GM18517 (cell line): Measurements from ENCODE around the gene PTPN1.

Experiments used
- ATAC-seq: cut with Tn5 transposase; IDR thresholded peaks from one replicate; pipeline ENCODE4 v1.9.1; 2021; ENCODE audit warnings: mild to moderate bottlenecking, moderate library complexity; ENCODE audit not compliant: unreplicated experiment

Gene PTPN1

DNA sequence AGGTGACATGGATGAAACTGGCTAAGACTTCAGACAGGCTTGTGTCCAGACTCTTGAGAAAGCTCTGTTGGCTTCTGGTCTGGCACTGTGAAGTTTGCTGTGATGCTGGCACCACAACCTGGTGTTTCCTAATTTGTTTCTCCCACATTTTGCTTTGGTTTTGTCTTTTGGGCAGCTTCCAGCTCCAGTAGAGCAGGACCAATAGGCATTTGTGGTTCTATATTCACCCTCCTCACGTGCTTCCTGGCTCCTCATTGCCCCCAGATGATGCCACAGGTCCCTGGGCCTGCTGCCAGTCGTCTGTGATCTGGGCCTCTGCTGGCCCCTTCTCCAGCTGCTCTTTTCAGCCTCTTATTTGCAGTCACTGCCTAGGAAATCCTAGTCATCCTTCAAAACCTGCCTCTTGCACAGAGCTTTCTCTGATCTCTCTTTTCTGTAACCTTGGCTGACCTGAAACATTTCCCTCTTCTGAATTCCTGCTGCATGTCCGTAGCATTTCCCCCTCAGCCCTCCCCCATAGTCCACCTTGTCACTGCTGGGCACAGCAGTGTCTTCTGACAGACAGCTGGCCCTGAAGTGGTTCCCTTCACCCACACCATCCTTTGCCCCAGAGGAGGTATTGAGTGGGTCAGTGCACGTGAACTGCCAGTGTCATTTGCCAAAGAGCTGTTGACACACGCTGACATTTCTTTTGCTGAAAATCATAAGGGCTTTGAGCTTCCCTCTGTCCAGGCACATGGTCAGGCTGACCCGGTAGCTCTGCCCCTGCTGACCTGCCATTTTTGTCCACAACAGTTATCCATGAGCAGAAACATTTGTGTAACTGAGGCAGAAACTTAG is 63.0 kb downstream of the PTPN1 start:
- ATAC-seq = no peak

- no peak for ATAC-seq
These were observed 63.9 kb downstream of the PTPN1 start for GRCh38 chr20:50574108-50574507.

DNA sequence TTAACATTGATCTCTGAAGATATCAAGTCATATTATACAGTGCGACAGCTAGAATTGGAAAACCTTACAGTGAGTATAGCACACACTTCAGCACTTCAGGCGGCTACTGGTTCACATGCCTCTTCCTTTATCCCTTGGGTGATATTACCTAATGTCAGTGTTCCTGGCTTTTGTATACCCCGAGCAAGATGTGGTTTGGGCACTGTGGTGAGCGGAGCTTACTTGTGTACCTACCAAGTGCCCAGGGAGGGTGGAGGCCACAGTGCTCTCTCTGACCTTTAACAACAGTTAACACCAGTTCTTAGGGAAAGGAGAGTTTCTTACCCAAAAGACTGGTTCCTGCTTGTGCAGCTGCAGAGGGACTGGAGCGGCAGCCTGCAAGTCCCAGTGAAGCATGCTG is 64.4 kb downstream of the PTPN1 start:
- ATAC-seq = no peak

- no peak for ATAC-seq
These were observed 65.9 kb downstream of the PTPN1 start for GRCh38 chr20:50575865-50576720.

DNA sequence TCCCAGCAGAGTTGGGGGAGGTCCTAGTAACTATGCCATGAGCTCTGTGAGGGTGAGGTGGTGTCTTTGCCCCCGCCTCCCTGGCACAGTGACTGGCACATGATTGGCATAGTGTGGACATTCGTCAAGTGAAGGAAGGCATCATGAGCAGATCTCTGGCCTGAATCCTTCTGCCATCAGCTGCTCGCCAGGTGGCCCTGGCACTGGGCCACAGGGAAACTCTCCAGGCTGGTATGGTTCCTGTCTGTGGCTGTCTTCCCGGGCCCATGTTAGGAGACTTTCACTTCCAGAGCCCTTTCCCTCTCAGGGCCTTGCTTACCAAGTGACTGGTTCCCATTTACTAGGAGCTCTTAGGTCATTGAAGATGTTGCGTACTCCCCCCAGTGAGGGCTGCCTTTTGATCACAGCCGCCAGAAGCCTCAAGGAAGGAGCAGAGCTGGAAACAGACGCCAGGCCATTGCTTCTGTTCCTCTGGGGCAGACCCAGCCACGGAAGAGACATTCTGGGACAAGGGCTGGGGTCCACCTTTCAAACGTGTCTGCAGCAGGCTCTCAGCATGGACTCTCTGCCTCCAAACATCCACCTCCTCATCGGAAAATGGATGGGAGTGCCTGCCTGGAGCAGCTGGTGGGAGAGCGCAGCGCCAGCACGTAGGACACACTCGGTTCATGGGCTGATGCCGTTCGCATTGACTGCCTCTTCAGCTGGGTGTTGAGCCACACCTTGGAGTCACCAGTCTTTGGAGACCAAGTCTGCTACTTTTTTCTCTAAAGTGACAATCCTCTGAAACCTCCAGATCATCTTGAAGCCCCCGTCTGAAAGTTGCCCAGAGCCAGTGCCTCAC is 67.2 kb downstream of the PTPN1 start:
- ATAC-seq = no peak

DNA sequence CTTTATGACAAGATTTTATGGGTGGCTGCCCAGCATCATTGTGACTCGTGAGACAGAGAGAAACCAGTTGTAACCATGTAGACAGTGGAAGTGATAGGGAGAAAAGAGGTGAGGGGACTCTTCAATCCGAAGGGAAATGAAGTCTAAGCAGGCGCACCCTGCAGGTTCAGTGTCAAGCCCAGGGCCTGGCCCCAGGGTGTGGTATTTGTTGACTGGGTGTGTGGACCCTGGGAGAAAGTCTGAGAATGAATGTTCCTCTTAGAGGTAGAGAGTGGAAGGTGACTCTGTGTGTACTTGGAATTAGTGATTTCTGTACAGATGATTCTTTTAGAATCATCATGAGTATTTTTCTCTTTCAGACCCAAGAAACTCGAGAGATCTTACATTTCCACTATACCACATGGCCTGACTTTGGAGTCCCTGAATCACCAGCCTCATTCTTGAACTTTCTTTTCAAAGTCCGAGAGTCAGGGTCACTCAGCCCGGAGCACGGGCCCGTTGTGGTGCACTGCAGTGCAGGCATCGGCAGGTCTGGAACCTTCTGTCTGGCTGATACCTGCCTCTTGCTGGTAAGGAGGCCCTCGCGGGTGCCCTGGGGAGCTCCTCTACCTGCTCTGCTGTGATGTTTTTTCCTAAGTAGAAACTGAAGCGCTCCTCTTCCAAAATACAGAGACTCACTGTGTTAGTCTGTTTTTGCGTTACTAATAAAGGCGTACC is 68.0 kb downstream of the PTPN1 start:
- ATAC-seq = no peak

- no peak for ATAC-seq
These were observed 68.6 kb downstream of the PTPN1 start for GRCh38 chr20:50578778-50579165.

DNA sequence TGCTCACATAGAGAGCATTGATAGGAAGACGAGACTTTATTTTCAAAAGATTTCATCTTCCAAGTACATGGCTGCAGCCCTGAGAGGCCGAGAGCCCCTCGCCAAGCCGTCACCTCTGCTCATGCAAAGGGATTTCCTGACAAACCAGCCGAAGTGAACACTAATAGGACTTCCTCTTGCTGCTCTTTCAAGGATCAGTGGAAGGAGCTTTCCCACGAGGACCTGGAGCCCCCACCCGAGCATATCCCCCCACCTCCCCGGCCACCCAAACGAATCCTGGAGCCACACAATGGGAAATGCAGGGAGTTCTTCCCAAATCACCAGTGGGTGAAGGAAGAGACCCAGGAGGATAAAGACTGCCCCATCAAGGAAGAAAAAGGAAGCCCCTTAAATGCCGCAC is 69.3 kb downstream of the PTPN1 start:
- ATAC-seq = no peak

- ATAC-seq = no peak
These were observed 70.0 kb downstream of the PTPN1 start for GRCh38 chr20:50580016-50580747.

DNA sequence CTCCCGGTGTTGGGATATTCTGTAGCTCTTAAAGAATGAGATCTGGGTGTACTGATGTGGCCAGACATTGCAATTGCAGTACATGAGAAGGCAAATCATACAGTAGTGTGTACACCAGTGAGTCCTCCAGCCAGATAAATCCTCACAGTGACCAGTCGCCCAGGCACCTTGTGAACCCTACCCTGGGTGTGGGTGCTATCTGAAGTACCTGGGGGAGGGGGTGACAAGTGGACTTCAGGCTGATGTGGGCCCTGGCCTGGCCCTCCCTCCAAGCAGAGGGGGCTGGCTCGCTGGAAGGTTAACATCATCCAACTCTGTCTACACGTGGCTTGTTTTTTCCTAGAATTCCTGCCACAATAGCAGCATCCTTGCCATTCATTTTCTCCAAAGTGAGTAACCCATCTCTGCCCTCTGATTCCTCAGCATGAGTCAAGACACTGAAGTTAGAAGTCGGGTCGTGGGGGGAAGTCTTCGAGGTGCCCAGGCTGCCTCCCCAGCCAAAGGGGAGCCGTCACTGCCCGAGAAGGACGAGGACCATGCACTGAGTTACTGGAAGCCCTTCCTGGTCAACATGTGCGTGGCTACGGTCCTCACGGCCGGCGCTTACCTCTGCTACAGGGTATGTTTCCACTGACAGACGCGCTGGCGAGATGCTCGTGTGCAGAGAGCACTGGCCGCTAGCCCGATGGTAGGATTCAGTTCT is 70.8 kb downstream of the PTPN1 start:
- no peak for ATAC-seq

DNA sequence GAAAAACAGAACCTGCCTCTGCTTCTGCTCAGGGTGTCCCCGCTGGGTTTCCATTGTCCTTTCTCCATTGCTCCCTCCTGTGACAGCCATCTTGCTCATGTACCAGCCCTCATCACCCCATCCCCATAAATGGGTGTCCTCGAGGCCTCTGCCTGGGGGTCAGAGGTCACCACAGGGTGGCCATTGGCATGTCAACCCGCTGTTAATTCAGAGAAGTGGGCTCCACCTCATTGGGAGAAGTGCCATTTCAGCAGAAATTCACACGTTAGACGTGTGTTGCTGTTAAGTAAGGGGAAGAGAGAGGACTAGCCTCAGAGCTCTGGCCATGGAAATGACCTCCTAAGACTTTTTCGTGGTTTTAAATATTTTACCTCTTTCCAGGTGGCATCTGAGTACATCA is 71.9 kb downstream of the PTPN1 start:
- no peak for ATAC-seq

DNA sequence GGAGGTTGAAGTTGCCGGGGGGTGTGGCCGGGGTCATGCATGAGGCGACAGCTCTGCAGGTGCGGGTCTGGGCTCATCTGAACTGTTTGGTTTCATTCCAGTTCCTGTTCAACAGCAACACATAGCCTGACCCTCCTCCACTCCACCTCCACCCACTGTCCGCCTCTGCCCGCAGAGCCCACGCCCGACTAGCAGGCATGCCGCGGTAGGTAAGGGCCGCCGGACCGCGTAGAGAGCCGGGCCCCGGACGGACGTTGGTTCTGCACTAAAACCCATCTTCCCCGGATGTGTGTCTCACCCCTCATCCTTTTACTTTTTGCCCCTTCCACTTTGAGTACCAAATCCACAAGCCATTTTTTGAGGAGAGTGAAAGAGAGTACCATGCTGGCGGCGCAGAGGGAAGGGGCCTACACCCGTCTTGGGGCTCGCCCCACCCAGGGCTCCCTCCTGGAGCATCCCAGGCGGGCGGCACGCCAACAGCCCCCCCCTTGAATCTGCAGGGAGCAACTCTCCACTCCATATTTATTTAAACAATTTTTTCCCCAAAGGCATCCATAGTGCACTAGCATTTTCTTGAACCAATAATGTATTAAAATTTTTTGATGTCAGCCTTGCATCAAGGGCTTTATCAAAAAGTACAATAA is 72.5 kb downstream of the PTPN1 start:
- no peak for ATAC-seq

- ATAC-seq = no peak
These were observed 73.4 kb downstream of the PTPN1 start for GRCh38 chr20:50583442-50584150.

DNA sequence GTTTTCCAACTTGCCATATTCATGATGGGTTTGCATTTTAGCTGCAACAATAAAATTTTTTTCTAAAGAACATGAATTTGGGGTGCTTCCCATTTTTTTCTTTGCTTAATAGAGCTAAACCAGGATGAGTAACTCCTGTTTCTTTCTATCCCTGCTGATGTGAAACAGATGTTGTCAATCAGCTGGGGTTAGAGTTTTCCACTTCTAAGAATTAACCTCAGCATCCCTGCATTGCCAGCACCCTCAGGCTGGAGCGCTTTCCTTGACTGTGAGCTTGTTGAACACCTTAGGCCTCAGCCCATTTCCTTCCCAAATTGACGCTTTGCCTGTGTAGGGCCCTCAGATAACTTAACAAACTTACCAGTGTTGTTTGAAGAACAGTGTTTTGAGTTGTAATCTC is 74.5 kb downstream of the PTPN1 start:
- no peak for ATAC-seq

- no peak for ATAC-seq
These were observed 75.0 kb downstream of the PTPN1 start for GRCh38 chr20:50585214-50585613.

DNA sequence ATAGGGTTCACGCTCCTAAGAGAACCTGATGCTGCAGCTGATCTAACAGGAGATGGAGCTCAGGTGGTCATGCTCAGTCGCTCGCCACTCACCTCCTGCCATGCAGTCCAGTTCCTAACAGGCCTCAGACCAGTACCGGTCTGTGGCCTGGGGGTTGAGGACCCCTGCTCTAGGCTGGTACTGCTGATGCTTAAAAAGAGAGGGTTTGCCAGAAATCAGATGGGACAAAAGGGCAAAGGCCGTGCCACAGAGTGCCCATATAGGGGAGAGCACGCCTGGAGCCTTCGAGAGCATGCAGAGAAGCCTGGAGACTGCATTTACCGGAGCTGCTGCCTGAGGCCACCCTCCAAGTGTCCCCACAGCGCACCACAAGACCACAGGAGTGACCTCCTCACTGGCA is 75.5 kb downstream of the PTPN1 start:
- ATAC-seq = no peak

- ATAC-seq = no peak
These were observed 76.5 kb downstream of the PTPN1 start for GRCh38 chr20:50586531-50587232.
